ENCODE results near the gene CABP1.

The CABP1 gene

GRCh38 chr12:120653611-120654010 is 13.2 kb downstream of the CABP1 start:
- H3K4me3 ChIP-seq (ENCODE audit: insufficient read depth, low read length, poor library complexity, severe bottlenecking) = no peak overlapping the region
- H2AFZ ChIP-seq (ENCODE audit: low read depth, low read length, severe bottlenecking) = no peak overlapping the region
- H3K4me2 ChIP-seq (ENCODE audit: low read depth, low read length, poor library complexity, severe bottlenecking) = no peak overlapping the region
- no peaks in the 10 kb centered on the region for H3K27me3 ChIP-seq (ENCODE audit: low read length)
- no peaks in the 10 kb centered on the region for H3K79me2 ChIP-seq (ENCODE audit: insufficient read depth, low read length)
- no peaks in the 10 kb centered on the region for H3K36me3 ChIP-seq (ENCODE audit: low read length)
- H3K9me2 ChIP-seq (replicated peaks; ENCODE audit: insufficient read depth, low read length) = no peaks in the 10 kb centered on the region
- no peak overlapping the region for H3K27ac ChIP-seq (ENCODE audit: low read depth, low read length)
- no peak overlapping the region for H3K9ac ChIP-seq (ENCODE audit: low read length)
- H3K9me3 ChIP-seq (ENCODE audit: insufficient read depth, low read length) = no peaks in the 10 kb centered on the region
- no peaks in the 10 kb centered on the region for H3F3A ChIP-seq (ENCODE audit: insufficient read depth)
- no peaks in the 10 kb centered on the region for H4K20me1 ChIP-seq (ENCODE audit: low read depth, low read length)
- no peak for TF ChIP-seq EZH2phosphoT487 (conservative IDR thresholded peaks at IDR 0.05; ENCODE audit: low read length)
- no peak for TF ChIP-seq CTCF (IDR thresholded peaks at IDR 0.05; ENCODE audit: insufficient read depth, low read length, poor library complexity, severe bottlenecking)

- Histone ChIP-seq H3K36me3 (ENCODE audit: low read length) (no peaks in the 10 kb centered on the region), H3F3A (ENCODE audit: insufficient read depth) (no peaks in the 10 kb centered on the region), H4K20me1 (ENCODE audit: low read depth, low read length) (no peaks in the 10 kb centered on the region), H3K9ac (ENCODE audit: low read length) (no peak overlapping the region), H3K27me3 (ENCODE audit: low read length) (no peaks in the 10 kb centered on the region), H3K4me2 (ENCODE audit: low read depth, low read length, poor library complexity, severe bottlenecking) (no peak overlapping the region), H3K9me2 (replicated peaks; ENCODE audit: insufficient read depth, low read length) (no peaks in the 10 kb centered on the region), H3K27ac (ENCODE audit: low read depth, low read length) (no peak overlapping the region), H3K9me3 (ENCODE audit: insufficient read depth, low read length) (no peaks in the 10 kb centered on the region), H3K4me3 (ENCODE audit: insufficient read depth, low read length, poor library complexity, severe bottlenecking) (no peak overlapping the region), H3K79me2 (ENCODE audit: insufficient read depth, low read length) (no peaks in the 10 kb centered on the region), H2AFZ (ENCODE audit: low read depth, low read length, severe bottlenecking) (no peak overlapping the region)
- TF ChIP-seq CTCF (IDR thresholded peaks at IDR 0.05; ENCODE audit: insufficient read depth, low read length, poor library complexity, severe bottlenecking) = no peak
- TF ChIP-seq EZH2phosphoT487 (conservative IDR thresholded peaks at IDR 0.05; ENCODE audit: low read length) = no peak
These were observed 14.2 kb downstream of the CABP1 start for GRCh38 chr12:120654656-120655055.

GRCh38 chr12:120656008-120656407 is 15.6 kb downstream of the CABP1 start:
- H3K4me2 ChIP-seq (ENCODE audit: low read depth, low read length, poor library complexity, severe bottlenecking) = no peak overlapping the region
- no peaks in the 10 kb centered on the region for H3K79me2 ChIP-seq (ENCODE audit: insufficient read depth, low read length)
- H3K36me3 ChIP-seq (ENCODE audit: low read length) = no peaks in the 10 kb centered on the region
- no peaks in the 10 kb centered on the region for H3F3A ChIP-seq (ENCODE audit: insufficient read depth)
- no peak overlapping the region for H2AFZ ChIP-seq (ENCODE audit: low read depth, low read length, severe bottlenecking)
- H3K9me2 ChIP-seq (replicated peaks; ENCODE audit: insufficient read depth, low read length) = no peaks in the 10 kb centered on the region
- no peak overlapping the region for H3K9ac ChIP-seq (ENCODE audit: low read length)
- no peak overlapping the region for H3K27ac ChIP-seq (ENCODE audit: low read depth, low read length)
- H3K4me3 ChIP-seq (ENCODE audit: insufficient read depth, low read length, poor library complexity, severe bottlenecking) = no peak overlapping the region
- H3K27me3 ChIP-seq (ENCODE audit: low read length) = no peaks in the 10 kb centered on the region
- no peaks in the 10 kb centered on the region for H4K20me1 ChIP-seq (ENCODE audit: low read depth, low read length)
- TF ChIP-seq EZH2phosphoT487 (conservative IDR thresholded peaks at IDR 0.05; ENCODE audit: low read length) = no peak
- no peak for TF ChIP-seq CTCF (IDR thresholded peaks at IDR 0.05; ENCODE audit: insufficient read depth, low read length, poor library complexity, severe bottlenecking)
- H3K9me3 ChIP-seq (ENCODE audit: insufficient read depth, low read length) = no peaks in the 10 kb centered on the region

Data from SU-DHL-6 (cell line).